ENCODE data around the gene NUCB1.
"Not testable (repeated sequence)": the region's sequence is repeated elsewhere in the genome, so short reads cannot be mapped to it uniquely, and the experiment has no call there.

Gene NUCB1

GRCh38 chr19:48899781-48900476 is at the start of gene NUCB1:
TSS of gene NUCB1 (plus strand) at chr19:48900312. CDS start at chr19:48900797, 485 bp downstream.
- peak within 1 kb of the TSS; percentile 73 for H3K4me3 ChIP-seq (ENCODE audit: low read depth, low read length)

GRCh38 chr19:48852292-48852691 is 47.8 kb upstream of the NUCB1 start:
- no peak overlapping the region for H3K4me3 ChIP-seq (ENCODE audit: low read depth, low read length)

- H3K4me3 ChIP-seq (ENCODE audit: low read depth, low read length) = no peak overlapping the region
Observed at GRCh38 chr19:48853483-48853882, 46.6 kb upstream of the NUCB1 start.

GRCh38 chr19:48854103-48854502 is 46.0 kb upstream of the NUCB1 start:
- H3K4me3 ChIP-seq (ENCODE audit: low read depth, low read length) = no peak overlapping the region

- no peak overlapping the region for H3K4me3 ChIP-seq (ENCODE audit: low read depth, low read length)
Observed at GRCh38 chr19:48856921-48857320, 43.2 kb upstream of the NUCB1 start.

GRCh38 chr19:48858984-48859710 is 41.0 kb upstream of the NUCB1 start:
- no peak overlapping the region for H3K4me3 ChIP-seq (ENCODE audit: low read depth, low read length)

- no peak overlapping the region for H3K4me3 ChIP-seq (ENCODE audit: low read depth, low read length)
Observed at GRCh38 chr19:48859711-48860572, 40.2 kb upstream of the NUCB1 start.

- no peak overlapping the region for H3K4me3 ChIP-seq (ENCODE audit: low read depth, low read length)
Observed at GRCh38 chr19:48861313-48861712, 38.8 kb upstream of the NUCB1 start.

- H3K4me3 ChIP-seq (ENCODE audit: low read depth, low read length) = no peak overlapping the region
Observed at GRCh38 chr19:48862827-48863226, 37.3 kb upstream of the NUCB1 start.

- no peak overlapping the region for H3K4me3 ChIP-seq (ENCODE audit: low read depth, low read length)
Observed at GRCh38 chr19:48866692-48867091, 33.4 kb upstream of the NUCB1 start.

- H3K4me3 ChIP-seq (ENCODE audit: low read depth, low read length) = no peak overlapping the region
Observed at GRCh38 chr19:48867123-48867745, 32.9 kb upstream of the NUCB1 start.

GRCh38 chr19:48867746-48868113 is 32.4 kb upstream of the NUCB1 start:
- no peak overlapping the region for H3K4me3 ChIP-seq (ENCODE audit: low read depth, low read length)

- H3K4me3 ChIP-seq (ENCODE audit: low read depth, low read length) = peak within 1 kb of the TSS; percentile 17
Observed at GRCh38 chr19:48868114-48868886, 31.8 kb upstream of the NUCB1 start, which contains the start of gene PLEKHA4. TSS of gene PLEKHA4 (minus strand) at chr19:48868617. CDS start at chr19:48867620, 997 bp downstream.

- no peak overlapping the region for H3K4me3 ChIP-seq (ENCODE audit: low read depth, low read length)
Observed at GRCh38 chr19:48870048-48870447, 30.1 kb upstream of the NUCB1 start.

GRCh38 chr19:48871471-48872181 is 28.5 kb upstream of the NUCB1 start:
- not testable (repeated sequence) for H3K4me3 ChIP-seq (ENCODE audit: low read depth, low read length)

GRCh38 chr19:48872182-48872883 is 27.8 kb upstream of the NUCB1 start, which contains the start of gene PPP1R15A:
TSS of gene PPP1R15A (plus strand) at chr19:48872421. CDS start at chr19:48873234, 813 bp downstream.
- H3K4me3 ChIP-seq (ENCODE audit: low read depth, low read length) = peak within 1 kb of the TSS; percentile 92

GRCh38 chr19:48872884-48873475 is 27.1 kb upstream of the NUCB1 start:
- H3K4me3 ChIP-seq (ENCODE audit: low read depth, low read length) = peak overlapping the region; percentile 92

All from iPS-11a (cell line).